ENCODE results near the gene GP1BA.

Gene GP1BA

DNA sequence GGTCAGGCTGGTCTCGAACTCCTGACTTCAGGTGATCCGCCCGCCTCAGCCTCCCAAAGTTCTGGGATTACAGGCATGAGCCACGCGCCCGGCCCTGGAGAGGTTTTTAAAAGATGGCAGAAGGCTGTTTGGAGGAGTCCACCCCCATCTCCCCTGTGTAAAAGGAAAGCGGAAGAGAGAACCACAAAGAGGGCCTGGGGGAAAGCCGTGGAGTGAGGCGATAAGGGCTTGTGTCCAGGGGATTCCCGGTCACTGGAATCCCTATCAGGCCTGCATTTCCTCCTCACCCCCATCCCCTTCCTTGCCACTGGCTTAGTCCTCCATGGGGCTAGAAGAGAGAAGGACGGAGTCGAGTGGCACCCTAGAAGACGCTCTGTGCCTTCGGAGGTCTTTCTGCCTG lies at the start of gene GP1BA:
Gene GP1BA, plus strand, starts transcription at position 315 of the 400 bp plus-strand sequence. CDS start 328 bp downstream, outside the sequence.
- Histone ChIP-seq H3K4me3 (ENCODE audit: low read depth in 1 of 2, low read length in 2 of 2) (no peak within 1 kb of the TSS), H3K36me3 (ENCODE audit: control insufficient read depth in 1 of 2, insufficient read depth in 2 of 2, low read length in 2 of 2) (peaks cover under 1 to 9% of the 10 kb centered on the region in 2 donors), H3K27ac (ENCODE audit: low read depth, low read length) (no peak within 1 kb of the TSS), H3K27me3 (ENCODE audit: control insufficient read depth in 1 of 2, insufficient read depth in 2 of 2, low read length in 2 of 2) (no peaks in the 10 kb centered on the region), H3K4me1 (ENCODE audit: control insufficient read depth in 1 of 2, insufficient read depth in 2 of 2, low read length in 2 of 2) (peaks cover 9% of the 10 kb centered on the region in 2 donors), H3K9ac (ENCODE audit: low read depth in 1 of 2, low read length in 2 of 2) (no peak within 1 kb of the TSS), H3K9me3 (ENCODE audit: control insufficient read depth in 1 of 2, low read length in 2 of 2) (no peaks in the 10 kb centered on the region)

GRCh38 chr17:4884489-4884888 lies 47.6 kb upstream of the GP1BA start:
- Histone ChIP-seq H3K27me3 (ENCODE audit: control insufficient read depth in 1 of 2, insufficient read depth in 2 of 2, low read length in 2 of 2) (no peaks in the 10 kb centered on the region), H3K27ac (ENCODE audit: low read depth, low read length) (no peak overlapping the region), H3K4me1 (ENCODE audit: control insufficient read depth in 1 of 2, insufficient read depth in 2 of 2, low read length in 2 of 2) (no peaks in the 10 kb centered on the region), H3K9ac (ENCODE audit: low read depth in 1 of 2, low read length in 2 of 2) (no peak overlapping the region), H3K4me3 (ENCODE audit: low read depth in 1 of 2, low read length in 2 of 2) (no peak overlapping the region), H3K9me3 (ENCODE audit: control insufficient read depth in 1 of 2, low read length in 2 of 2) (no peaks in the 10 kb centered on the region), H3K36me3 (ENCODE audit: control insufficient read depth in 1 of 2, insufficient read depth in 2 of 2, low read length in 2 of 2) (peaks cover 37 to 63% of the 10 kb centered on the region in 2 donors)

DNA sequence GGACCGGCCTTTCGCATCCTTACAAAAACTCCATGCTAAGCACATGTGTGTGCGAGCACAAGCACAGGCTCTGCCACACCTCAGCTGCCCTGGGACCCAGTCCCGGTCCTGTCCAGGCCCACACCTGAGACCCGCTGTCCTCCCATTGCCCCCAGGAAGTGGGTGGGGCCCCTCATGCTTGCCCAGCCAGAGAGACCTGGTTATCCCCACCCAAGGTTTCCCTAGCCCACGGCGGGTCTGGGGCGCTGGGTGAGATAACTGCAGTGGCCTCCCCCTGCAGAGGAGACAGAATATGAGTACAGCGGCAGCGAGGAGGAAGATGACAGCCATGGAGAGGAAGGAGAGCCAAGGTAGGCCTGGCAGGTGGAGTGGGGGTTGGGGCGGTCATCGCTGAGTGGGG lies 45.2 kb upstream of the GP1BA start:
- Histone ChIP-seq H3K27ac (ENCODE audit: low read depth, low read length) (no peak overlapping the region), H3K9ac (ENCODE audit: low read depth in 1 of 2, low read length in 2 of 2) (no peak overlapping the region), H3K4me1 (ENCODE audit: control insufficient read depth in 1 of 2, insufficient read depth in 2 of 2, low read length in 2 of 2) (no peaks in the 10 kb centered on the region), H3K36me3 (ENCODE audit: control insufficient read depth in 1 of 2, insufficient read depth in 2 of 2, low read length in 2 of 2) (peaks cover 51 to 71% of the 10 kb centered on the region in 2 donors), H3K9me3 (ENCODE audit: control insufficient read depth in 1 of 2, low read length in 2 of 2) (no peaks in the 10 kb centered on the region), H3K4me3 (ENCODE audit: low read depth in 1 of 2, low read length in 2 of 2) (no peak overlapping the region), H3K27me3 (ENCODE audit: control insufficient read depth in 1 of 2, insufficient read depth in 2 of 2, low read length in 2 of 2) (no peaks in the 10 kb centered on the region)

DNA sequence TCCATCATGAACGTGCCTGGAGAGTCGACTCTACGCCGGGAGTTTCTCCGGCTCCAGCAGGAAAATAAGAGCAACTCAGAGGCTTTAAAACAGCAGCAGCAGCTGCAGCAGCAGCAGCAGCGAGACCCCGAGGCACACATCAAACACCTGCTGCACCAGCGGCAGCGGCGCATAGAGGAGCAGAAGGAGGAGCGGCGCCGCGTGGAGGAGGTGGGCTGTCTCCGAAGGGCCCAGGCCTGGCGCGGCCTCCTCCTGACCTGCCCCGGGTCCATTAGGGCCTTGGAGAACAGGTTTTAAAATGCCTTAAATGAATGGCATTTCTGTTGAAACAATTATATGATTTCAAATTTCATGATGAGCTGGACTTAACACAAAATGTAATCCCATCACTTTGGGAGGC lies 44.5 kb upstream of the GP1BA start:
- no peaks in the 10 kb centered on the region for H3K27me3 ChIP-seq (ENCODE audit: control insufficient read depth in 1 of 2, insufficient read depth in 2 of 2, low read length in 2 of 2)
- H3K9ac ChIP-seq (ENCODE audit: low read depth in 1 of 2, low read length in 2 of 2): no peak overlapping the region
- no peaks in the 10 kb centered on the region for H3K4me1 ChIP-seq (ENCODE audit: control insufficient read depth in 1 of 2, insufficient read depth in 2 of 2, low read length in 2 of 2)
- H3K36me3 ChIP-seq (ENCODE audit: control insufficient read depth in 1 of 2, insufficient read depth in 2 of 2, low read length in 2 of 2): peaks cover 56 to 70% of the 10 kb centered on the region in 2 donors
- no peaks in the 10 kb centered on the region for H3K9me3 ChIP-seq (ENCODE audit: control insufficient read depth in 1 of 2, low read length in 2 of 2)
- H3K4me3 ChIP-seq (ENCODE audit: low read depth in 1 of 2, low read length in 2 of 2): no peak overlapping the region
- H3K27ac ChIP-seq (ENCODE audit: low read depth, low read length): no peak overlapping the region

- Histone ChIP-seq H3K9ac (ENCODE audit: low read depth in 1 of 2, low read length in 2 of 2) (no peak overlapping the region), H3K4me1 (ENCODE audit: control insufficient read depth in 1 of 2, insufficient read depth in 2 of 2, low read length in 2 of 2) (no peaks in the 10 kb centered on the region), H3K27ac (ENCODE audit: low read depth, low read length) (no peak overlapping the region), H3K36me3 (ENCODE audit: control insufficient read depth in 1 of 2, insufficient read depth in 2 of 2, low read length in 2 of 2) (peaks cover 68 to 82% of the 10 kb centered on the region in 2 donors), H3K27me3 (ENCODE audit: control insufficient read depth in 1 of 2, insufficient read depth in 2 of 2, low read length in 2 of 2) (no peaks in the 10 kb centered on the region), H3K4me3 (ENCODE audit: low read depth in 1 of 2, low read length in 2 of 2) (no peak overlapping the region), H3K9me3 (ENCODE audit: control insufficient read depth in 1 of 2, low read length in 2 of 2) (no peaks in the 10 kb centered on the region)
These were observed 40.4 kb upstream of the GP1BA start for GRCh38 chr17:4891411-4892410.

- Histone ChIP-seq H3K27ac (ENCODE audit: low read depth, low read length) (no peak overlapping the region), H3K9ac (ENCODE audit: low read depth in 1 of 2, low read length in 2 of 2) (no peak overlapping the region), H3K27me3 (ENCODE audit: control insufficient read depth in 1 of 2, insufficient read depth in 2 of 2, low read length in 2 of 2) (no peaks in the 10 kb centered on the region), H3K4me1 (ENCODE audit: control insufficient read depth in 1 of 2, insufficient read depth in 2 of 2, low read length in 2 of 2) (no peaks in the 10 kb centered on the region), H3K4me3 (ENCODE audit: low read depth in 1 of 2, low read length in 2 of 2) (no peak overlapping the region), H3K9me3 (ENCODE audit: control insufficient read depth in 1 of 2, low read length in 2 of 2) (no peaks in the 10 kb centered on the region), H3K36me3 (ENCODE audit: control insufficient read depth in 1 of 2, insufficient read depth in 2 of 2, low read length in 2 of 2) (peaks cover 64 to 77% of the 10 kb centered on the region in 2 donors)
These were observed 39.4 kb upstream of the GP1BA start for GRCh38 chr17:4892499-4893221.

- Histone ChIP-seq H3K27me3 (ENCODE audit: control insufficient read depth in 1 of 2, insufficient read depth in 2 of 2, low read length in 2 of 2) (no peaks in the 10 kb centered on the region), H3K9ac (ENCODE audit: low read depth in 1 of 2, low read length in 2 of 2) (no peak overlapping the region), H3K27ac (ENCODE audit: low read depth, low read length) (no peak overlapping the region), H3K36me3 (ENCODE audit: control insufficient read depth in 1 of 2, insufficient read depth in 2 of 2, low read length in 2 of 2) (peaks cover 62 to 73% of the 10 kb centered on the region in 2 donors), H3K4me1 (ENCODE audit: control insufficient read depth in 1 of 2, insufficient read depth in 2 of 2, low read length in 2 of 2) (no peaks in the 10 kb centered on the region), H3K4me3 (ENCODE audit: low read depth in 1 of 2, low read length in 2 of 2) (no peak overlapping the region), H3K9me3 (ENCODE audit: control insufficient read depth in 1 of 2, low read length in 2 of 2) (no peaks in the 10 kb centered on the region)
These were observed 38.8 kb upstream of the GP1BA start for GRCh38 chr17:4893272-4893671.

- H3K9ac ChIP-seq (ENCODE audit: low read depth in 1 of 2, low read length in 2 of 2): no peak overlapping the region
- peaks cover 62 to 71% of the 10 kb centered on the region in 2 donors for H3K36me3 ChIP-seq (ENCODE audit: control insufficient read depth in 1 of 2, insufficient read depth in 2 of 2, low read length in 2 of 2)
- no peaks in the 10 kb centered on the region for H3K27me3 ChIP-seq (ENCODE audit: control insufficient read depth in 1 of 2, insufficient read depth in 2 of 2, low read length in 2 of 2)
- H3K27ac ChIP-seq (ENCODE audit: low read depth, low read length): no peak overlapping the region
- peaks cover 0 to 6% of the 10 kb centered on the region in 2 donors for H3K4me1 ChIP-seq (ENCODE audit: control insufficient read depth in 1 of 2, insufficient read depth in 2 of 2, low read length in 2 of 2)
- H3K4me3 ChIP-seq (ENCODE audit: low read depth in 1 of 2, low read length in 2 of 2): no peak overlapping the region
- H3K9me3 ChIP-seq (ENCODE audit: control insufficient read depth in 1 of 2, low read length in 2 of 2): no peaks in the 10 kb centered on the region
These were observed 38.1 kb upstream of the GP1BA start for GRCh38 chr17:4893721-4894560.

GRCh38 chr17:4895121-4895520 lies 37.0 kb upstream of the GP1BA start:
- no peak overlapping the region for H3K4me3 ChIP-seq (ENCODE audit: low read depth in 1 of 2, low read length in 2 of 2)
- H3K27me3 ChIP-seq (ENCODE audit: control insufficient read depth in 1 of 2, insufficient read depth in 2 of 2, low read length in 2 of 2): peaks cover 6 to 7% of the 10 kb centered on the region in 2 donors
- no peaks in the 10 kb centered on the region for H3K9me3 ChIP-seq (ENCODE audit: control insufficient read depth in 1 of 2, low read length in 2 of 2)
- no peak overlapping the region for H3K9ac ChIP-seq (ENCODE audit: low read depth in 1 of 2, low read length in 2 of 2)
- peaks cover 5 to 14% of the 10 kb centered on the region in 2 donors for H3K4me1 ChIP-seq (ENCODE audit: control insufficient read depth in 1 of 2, insufficient read depth in 2 of 2, low read length in 2 of 2)
- peaks cover 62 to 68% of the 10 kb centered on the region in 2 donors for H3K36me3 ChIP-seq (ENCODE audit: control insufficient read depth in 1 of 2, insufficient read depth in 2 of 2, low read length in 2 of 2)
- H3K27ac ChIP-seq (ENCODE audit: low read depth, low read length): no peak overlapping the region

Data from duodenal mucosa (tissue), 2 donors.